Nephron (organoid): ENCODE measurements around the gene SULT2B1.

Experiments used
- H3K27ac Mint-ChIP-seq, 3 experiments: 2 replicates each; pipeline ENCODE4 v1.8.0; 2020; ENCODE audit warnings: mixed read lengths in 3 of 3, mild to moderate bottlenecking in 2 of 3, moderate library complexity in 1 of 3
- H3K27me3 Mint-ChIP-seq: 2 replicates; pipeline ENCODE4 v1.8.0; 2021; ENCODE audit warnings: low read depth, mild to moderate bottlenecking, moderate library complexity, mixed read lengths
- H3K36me3 Mint-ChIP-seq: 2 replicates; pipeline ENCODE4 v1.8.0; 2020; ENCODE audit warnings: low read depth, mixed read lengths
- H3K4me1 Mint-ChIP-seq: 2 replicates; pipeline ENCODE4 v1.8.0; 2020; ENCODE audit warnings: mixed read lengths
- H3K4me3 Mint-ChIP-seq, 3 experiments: 2 replicates each; pipeline ENCODE4 v1.8.0; 2020; ENCODE audit warnings: mild to moderate bottlenecking in 3 of 3, mixed read lengths in 3 of 3, moderate library complexity in 2 of 3
- H3K9me3 Mint-ChIP-seq: 2 replicates; pipeline ENCODE4 v1.8.0; 2020; ENCODE audit warnings: mixed read lengths
- CTCF ChIP-seq, 3 experiments: fragments of 200-600 bp; sonication (generic); IDR thresholded peaks; one replicate each; pipeline ENCODE4 v1.5.0; 2021; ENCODE audit warnings: antibody characterized with exemption in 3 of 3; ENCODE audit not compliant: unreplicated experiment in 3 of 3

The SULT2B1 gene

GRCh38 chr19:48553676-48554384, 1.9 kb downstream of the SULT2B1 start:
- no peaks in the 10 kb centered on the region for H3K36me3 Mint-ChIP-seq
- peak overlapping the region in 2 of 3 experiments; percentile 20 to 78 for H3K27ac Mint-ChIP-seq

GRCh38 chr19:48554385-48555091, 2.6 kb downstream of the SULT2B1 start:
- peaks cover 5% of the 10 kb centered on the region for H3K4me1 Mint-ChIP-seq
- peak overlapping the region in 1 of 3 experiments; percentile 21 for H3K4me3 Mint-ChIP-seq
- H3K36me3 Mint-ChIP-seq, result no peaks in the 10 kb centered on the region
- TF ChIP-seq CTCF (IDR thresholded peaks at IDR 0.05; ENCODE audit: unreplicated experiment in 3 of 3), result no peak
- H3K27ac Mint-ChIP-seq, result peak overlapping the region in 2 of 3 experiments; percentile 65 to 78
- H3K9me3 Mint-ChIP-seq, result no peaks in the 10 kb centered on the region
- peaks cover 34% of the 10 kb centered on the region for H3K27me3 Mint-ChIP-seq

More at GRCh38 chr19:48553676-48554384, 1.9 kb downstream of the SULT2B1 start:
- H3K4me1 Mint-ChIP-seq, result peaks cover 5% of the 10 kb centered on the region
- H3K27me3 Mint-ChIP-seq, result peaks cover 31% of the 10 kb centered on the region
- no peak for TF ChIP-seq CTCF (IDR thresholded peaks at IDR 0.05; ENCODE audit: unreplicated experiment in 3 of 3)
- peak overlapping the region in 1 of 3 experiments; percentile 21 for H3K4me3 Mint-ChIP-seq
- no peaks in the 10 kb centered on the region for H3K9me3 Mint-ChIP-seq

- no peak for TF ChIP-seq CTCF (IDR thresholded peaks at IDR 0.05; ENCODE audit: unreplicated experiment in 3 of 3)
- H3K27ac Mint-ChIP-seq, result peak overlapping the region in 2 of 3 experiments; percentile 24 to 36
- no peaks in the 10 kb centered on the region for H3K9me3 Mint-ChIP-seq
These were observed 4.2 kb downstream of the SULT2B1 start for GRCh38 chr19:48556163-48556562.

GRCh38 chr19:48556825-48557224, 4.9 kb downstream of the SULT2B1 start:
- H3K36me3 Mint-ChIP-seq, result no peaks in the 10 kb centered on the region
- H3K9me3 Mint-ChIP-seq, result no peaks in the 10 kb centered on the region
- H3K4me3 Mint-ChIP-seq, result no peak overlapping the region
- H3K27me3 Mint-ChIP-seq, result peaks cover 33% of the 10 kb centered on the region
- no peak for TF ChIP-seq CTCF (IDR thresholded peaks at IDR 0.05; ENCODE audit: unreplicated experiment in 3 of 3)
- H3K4me1 Mint-ChIP-seq, result peaks cover 5% of the 10 kb centered on the region
- H3K27ac Mint-ChIP-seq, result peak overlapping the region in 1 of 3 experiments; percentile 44

More at GRCh38 chr19:48556163-48556562, 4.2 kb downstream of the SULT2B1 start:
- Mint-ChIP-seq H3K4me1 (peaks cover 5% of the 10 kb centered on the region), H3K4me3 (no peak overlapping the region), H3K27me3 (peaks cover 31% of the 10 kb centered on the region), H3K36me3 (no peaks in the 10 kb centered on the region)

- no peak overlapping the region for H3K4me3 Mint-ChIP-seq
- no peaks in the 10 kb centered on the region for H3K36me3 Mint-ChIP-seq
- no peak for TF ChIP-seq CTCF (IDR thresholded peaks at IDR 0.05; ENCODE audit: unreplicated experiment in 3 of 3)
- H3K27ac Mint-ChIP-seq, result peak overlapping the region in 1 of 3 experiments; percentile 77
- peaks cover 6% of the 10 kb centered on the region for H3K4me1 Mint-ChIP-seq
- no peaks in the 10 kb centered on the region for H3K9me3 Mint-ChIP-seq
- peaks cover 28% of the 10 kb centered on the region for H3K27me3 Mint-ChIP-seq
These were observed 6.2 kb downstream of the SULT2B1 start for GRCh38 chr19:48558018-48558684.
